Measurements from ENCODE around the gene DYRK1A. TPM values are rescaled to one million over a fixed set of nuclear protein-coding genes. Genes with fewer than 3 reads are reported as not detected.
"Not testable (repeated sequence)": the region's sequence is repeated elsewhere in the genome, so short reads cannot be mapped to it uniquely, and the experiment has no call there.

DYRK1A gene
- total RNA-seq, 1 experiment from 2014 or later, result 28.2 TPM

DNA sequence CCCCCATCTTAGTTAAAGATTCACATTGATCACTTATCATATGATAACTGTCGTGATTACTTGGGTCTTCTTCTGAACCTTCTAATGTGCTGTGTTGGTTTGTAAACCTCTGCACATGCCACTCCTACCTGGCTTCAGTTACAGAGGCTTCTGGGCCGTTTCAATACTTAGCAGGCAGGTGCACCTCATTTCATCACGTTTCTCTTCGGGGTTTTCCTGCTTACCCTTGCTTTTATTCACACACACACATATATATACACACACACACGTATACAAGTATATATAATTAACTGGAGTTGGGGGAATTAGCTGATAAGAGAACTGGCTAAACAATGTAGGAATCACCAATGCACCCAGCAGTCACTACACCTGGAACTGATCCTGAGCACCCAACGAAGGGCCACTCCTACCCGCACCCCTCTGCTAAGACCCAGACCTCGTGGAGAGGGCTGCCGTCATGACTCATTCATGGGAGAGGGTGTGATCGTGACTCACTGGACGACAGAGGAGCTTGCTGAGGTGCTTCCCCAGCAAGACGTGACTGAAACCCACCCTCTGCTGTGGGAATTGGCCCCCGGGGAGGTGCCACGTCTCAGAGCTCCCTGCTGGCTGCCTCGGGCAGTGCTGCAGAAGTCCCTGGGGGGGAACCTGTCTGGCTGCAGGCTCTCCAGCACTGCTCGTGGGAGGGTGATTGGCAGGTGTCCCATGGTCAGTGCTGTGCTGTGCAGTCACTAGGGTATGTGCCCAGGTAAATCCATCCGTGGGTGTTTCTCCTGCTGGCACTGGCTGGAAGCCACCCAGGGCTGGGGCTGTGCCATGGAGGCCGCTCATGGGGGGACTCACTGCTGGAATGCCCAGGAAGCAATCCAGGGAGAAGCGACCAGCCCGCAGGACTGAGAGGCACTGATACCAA is 166.6 kb downstream of the DYRK1A start:
- H3K9me3 ChIP-seq, result no peaks in the 10 kb centered on the region
- no peak overlapping the region for H3K4me3 ChIP-seq
- peak; percentile 62 for DNase-seq
- no peaks in the 10 kb centered on the region for H3K27me3 ChIP-seq
- H3K36me3 ChIP-seq, result no peaks in the 10 kb centered on the region

DNA sequence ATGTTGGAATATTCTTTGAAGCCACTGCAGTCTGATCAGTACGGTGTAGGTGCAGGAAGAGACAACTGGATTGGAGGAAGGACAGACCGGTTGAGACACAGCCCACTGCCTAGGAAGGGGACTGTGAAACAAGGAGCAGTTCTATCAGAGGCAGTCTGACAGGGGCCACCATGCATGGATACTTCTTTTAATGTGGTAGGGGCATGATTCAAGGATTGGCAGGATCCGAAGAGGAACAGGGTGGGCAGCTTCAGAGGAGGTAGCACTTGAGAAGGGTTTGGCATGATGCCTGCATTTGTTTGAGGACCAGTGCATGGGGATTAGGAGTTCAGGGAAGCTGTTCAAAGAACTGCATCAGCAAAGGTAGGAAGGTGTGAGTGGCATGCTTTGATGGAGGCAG is 167.9 kb downstream of the DYRK1A start:
- Histone ChIP-seq H3K27me3 (no peaks in the 10 kb centered on the region), H3K9me3 (no peaks in the 10 kb centered on the region), H3K36me3 (no peaks in the 10 kb centered on the region), H3K4me3 (no peak overlapping the region)
- DNase-seq, result no peak

DNA sequence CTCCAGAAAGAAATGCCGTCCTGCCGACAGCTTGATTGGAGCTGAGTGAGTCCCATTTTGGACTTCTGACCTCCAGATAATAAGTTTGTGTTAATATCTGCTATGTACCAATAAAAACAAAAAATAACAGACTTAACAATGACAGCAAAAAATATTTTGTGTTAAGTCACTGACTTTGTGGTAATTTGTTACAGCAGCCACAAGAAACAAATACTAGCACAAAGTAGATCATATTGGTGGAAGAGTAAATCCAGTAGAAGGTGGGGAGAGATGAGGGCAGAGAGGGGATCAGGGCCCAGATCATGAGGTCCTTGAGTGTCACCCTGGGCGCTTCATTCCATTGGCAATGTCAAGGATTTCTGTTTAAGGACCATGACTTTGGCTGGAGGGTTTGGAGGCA is 168.6 kb downstream of the DYRK1A start:
- Histone ChIP-seq H3K4me3 (no peak overlapping the region), H3K36me3 (no peaks in the 10 kb centered on the region), H3K9me3 (no peaks in the 10 kb centered on the region), H3K27me3 (peaks cover 2% of the 10 kb centered on the region; the same call in 1 of the 2 replicates)
- DNase-seq, result no peak

DNA sequence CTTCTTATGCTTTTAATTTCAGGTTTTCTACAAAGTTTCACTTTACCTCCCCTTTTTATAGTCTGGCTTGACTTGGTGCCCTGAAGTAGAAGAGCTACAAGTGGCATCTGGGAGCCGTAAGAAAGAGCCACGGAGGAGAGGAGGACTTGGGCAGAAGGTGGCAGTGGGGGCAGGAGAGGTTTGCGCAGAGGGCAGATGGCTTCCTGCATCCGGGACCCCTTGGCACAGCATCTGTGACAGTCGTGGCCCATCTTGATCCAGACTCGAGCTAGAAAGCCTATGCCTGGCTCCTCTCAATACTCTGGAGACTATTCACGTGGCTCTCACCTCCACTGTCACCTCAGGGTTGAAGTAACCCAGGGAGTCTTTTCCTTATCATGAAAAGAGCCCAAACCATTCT is 169.1 kb downstream of the DYRK1A start:
- no peak for DNase-seq
- Histone ChIP-seq H3K27me3 (peaks cover 2% of the 10 kb centered on the region; the same call in 1 of the 2 replicates), H3K9me3 (no peaks in the 10 kb centered on the region), H3K36me3 (no peaks in the 10 kb centered on the region), H3K4me3 (no peak overlapping the region)

DNA sequence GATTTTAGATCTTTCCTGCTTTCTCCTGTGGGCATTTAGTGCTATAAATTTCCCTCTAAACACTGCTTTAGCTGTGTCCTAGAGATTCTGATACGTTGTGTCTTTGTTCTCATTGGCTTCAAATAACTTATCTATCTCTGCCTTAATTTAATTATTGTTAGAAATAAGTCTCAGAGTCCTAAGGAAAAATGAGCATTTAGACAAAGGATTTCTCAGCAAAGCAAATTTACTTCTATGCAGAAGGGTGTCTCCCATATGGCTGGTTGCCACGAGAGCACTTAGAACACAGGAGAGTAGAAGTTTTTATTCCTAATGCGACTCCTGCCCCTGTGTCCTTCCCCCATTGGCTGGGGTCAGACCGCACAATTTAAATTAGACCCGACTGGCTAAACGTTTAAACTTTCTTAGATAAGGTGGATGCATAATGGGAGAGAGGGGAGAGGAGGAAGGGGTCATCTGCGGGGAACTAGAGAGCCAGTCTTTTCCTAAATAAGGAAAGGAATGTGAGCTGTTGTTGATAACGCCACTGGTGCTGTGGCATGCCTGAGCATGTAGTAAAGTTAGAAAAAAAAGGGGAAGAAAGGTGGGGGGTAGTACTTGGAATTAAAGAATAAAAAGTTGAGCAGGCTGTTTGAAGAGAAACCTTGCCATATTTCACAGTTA is 170.2 kb downstream of the DYRK1A start:
- no peak overlapping the region for H3K4me3 ChIP-seq
- H3K9me3 ChIP-seq, result no peaks in the 10 kb centered on the region; the same call in 1 of the 2 replicates
- no peaks in the 10 kb centered on the region for H3K36me3 ChIP-seq
- peaks cover 2% of the 10 kb centered on the region; the same call in 1 of the 2 replicates for H3K27me3 ChIP-seq
- no peak for DNase-seq

DNA sequence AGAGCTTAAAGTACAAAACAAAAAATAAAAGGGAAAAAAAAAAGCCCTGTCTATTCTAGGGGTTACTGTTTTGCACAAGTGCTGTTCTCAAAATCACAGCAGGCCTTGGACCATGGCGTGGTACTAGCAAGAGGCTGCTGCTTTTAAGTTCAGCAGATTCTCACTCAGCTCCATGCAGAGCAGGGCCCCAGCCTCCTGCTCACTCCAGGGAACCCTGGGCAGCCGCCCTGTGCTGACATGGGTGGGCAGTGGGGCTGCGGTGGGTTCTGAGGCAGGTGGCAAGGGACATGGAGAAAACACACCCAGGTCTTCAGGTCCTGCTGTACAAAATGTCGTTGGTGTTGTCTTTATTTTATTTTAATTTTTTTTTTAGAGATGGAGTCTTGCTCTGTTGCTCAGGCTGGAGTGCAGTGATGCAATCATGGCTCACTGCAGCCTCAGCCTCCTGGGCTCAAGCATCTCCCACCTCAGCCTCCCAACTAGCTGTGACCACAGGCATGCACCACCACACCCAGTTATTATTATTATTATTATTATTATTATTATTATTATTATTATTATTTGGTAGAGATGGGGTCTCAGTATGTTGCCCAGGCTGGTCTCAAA is 170.9 kb downstream of the DYRK1A start:
- no peak overlapping the region for H3K4me3 ChIP-seq
- H3K36me3 ChIP-seq, result no peaks in the 10 kb centered on the region
- H3K27me3 ChIP-seq, result peaks cover 2% of the 10 kb centered on the region; the same call in 1 of the 2 replicates
- peaks cover 3% of the 10 kb centered on the region; the same call in 1 of the 2 replicates for H3K9me3 ChIP-seq
- DNase-seq, result no peak

DNA sequence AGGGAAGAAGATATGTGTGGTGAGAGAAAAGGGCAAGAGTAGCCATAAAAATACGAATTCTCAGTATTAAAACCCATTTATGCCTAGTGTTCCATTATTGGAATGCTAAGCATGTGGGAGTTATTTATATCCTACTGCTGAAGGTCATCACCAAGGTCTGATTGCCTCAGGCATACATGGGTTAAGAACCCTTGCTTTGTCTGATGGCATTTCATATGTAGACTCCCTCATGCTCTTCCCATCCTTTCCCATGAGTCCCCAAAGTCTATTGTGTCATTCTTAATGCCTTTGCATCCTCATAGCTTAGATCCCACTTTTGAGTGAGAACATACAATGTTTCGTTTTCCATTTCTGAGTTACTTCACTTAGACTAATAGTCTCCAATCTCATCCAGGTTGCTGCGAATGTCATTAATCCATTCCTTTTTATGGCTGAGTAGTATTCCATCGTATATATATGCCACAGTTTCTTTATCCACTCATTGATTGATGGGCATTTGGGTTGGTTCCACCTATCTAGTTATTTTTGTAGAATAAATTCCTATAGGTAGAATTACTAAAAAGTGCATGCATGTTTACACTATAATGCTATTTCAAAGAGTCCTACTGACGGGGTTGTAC is 172.5 kb downstream of the DYRK1A start:
- peaks cover 9% of the 10 kb centered on the region; the same call in 1 of the 2 replicates for H3K9me3 ChIP-seq
- H3K27me3 ChIP-seq, result peaks cover 2% of the 10 kb centered on the region; the same call in 1 of the 2 replicates
- no peak overlapping the region for H3K4me3 ChIP-seq
- no peak for DNase-seq
- H3K36me3 ChIP-seq, result no peaks in the 10 kb centered on the region

DNA sequence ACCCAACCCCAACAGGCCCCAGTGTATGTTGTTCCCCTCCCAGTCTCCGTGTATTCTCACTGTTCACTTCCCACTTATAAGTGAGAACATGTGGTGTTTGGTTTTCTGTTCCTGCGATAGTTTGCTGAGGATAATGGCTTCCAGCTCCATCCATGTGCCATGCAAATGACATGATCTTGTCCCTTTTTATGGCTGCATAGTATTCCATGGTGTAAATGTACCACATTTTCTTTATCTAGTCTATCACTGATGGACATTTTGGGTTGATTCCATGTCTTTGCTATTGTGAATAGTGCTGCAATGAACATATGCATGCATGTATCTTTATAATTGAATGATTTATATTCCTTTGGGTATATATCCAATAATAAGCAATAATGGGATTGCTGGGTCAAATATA is 174.6 kb downstream of the DYRK1A start:
- not testable (repeated sequence) for H3K27me3 ChIP-seq, H3K4me3 ChIP-seq, H3K36me3 ChIP-seq, DNase-seq, H3K9me3 ChIP-seq

DNA sequence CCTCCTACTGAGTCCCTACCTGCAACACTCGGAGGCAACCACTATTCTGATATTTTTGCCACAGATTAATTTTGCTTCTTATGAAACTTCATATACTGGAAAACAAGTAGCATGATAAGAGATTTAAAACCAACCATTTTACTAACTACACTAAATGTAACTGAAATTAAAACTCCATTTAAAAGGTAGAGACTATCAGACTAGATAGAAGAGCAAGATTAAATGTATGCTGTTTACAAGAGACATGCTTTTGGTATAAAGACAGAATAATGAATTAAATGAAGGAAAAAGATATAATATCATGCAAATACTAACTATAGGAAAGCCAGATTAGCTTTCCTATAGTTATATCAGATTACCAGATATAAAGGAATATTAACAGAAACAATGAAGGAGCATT is 175.9 kb downstream of the DYRK1A start:
- Histone ChIP-seq H3K4me3 (no peak overlapping the region), H3K27me3 (peaks cover 2% of the 10 kb centered on the region; the same call in 1 of the 2 replicates), H3K36me3 (no peaks in the 10 kb centered on the region), H3K9me3 (peaks cover 9% of the 10 kb centered on the region; the same call in 1 of the 2 replicates)
- DNase-seq, result no peak

DNA sequence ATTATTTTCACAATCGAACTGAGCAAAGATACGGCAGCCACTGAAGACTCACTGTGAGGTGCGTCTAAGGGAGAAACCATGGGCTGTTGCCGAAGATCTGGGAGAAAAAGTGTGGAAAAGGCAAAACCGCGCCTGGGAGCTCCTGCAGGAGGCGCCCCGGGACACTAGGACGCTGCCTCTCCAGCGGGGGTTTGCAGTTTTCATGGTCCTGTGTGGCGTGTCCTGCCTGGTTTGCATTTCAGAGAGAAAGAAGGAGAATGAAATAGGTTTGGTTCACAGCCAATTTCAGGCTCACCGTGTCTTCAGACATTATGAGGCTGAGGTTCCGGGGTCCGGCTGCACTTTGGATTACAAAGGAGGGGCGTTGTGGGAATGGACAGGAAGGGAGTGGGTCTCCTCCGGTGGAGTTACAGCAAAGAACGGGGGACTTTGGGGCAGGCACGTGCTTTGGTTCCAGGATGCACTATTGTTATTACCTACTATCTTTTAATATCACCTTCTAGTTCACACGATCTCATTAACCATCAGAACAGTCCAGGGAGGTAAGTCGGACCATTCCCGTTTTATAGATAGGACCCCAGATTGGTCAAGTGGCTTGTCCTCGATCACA is 179.8 kb downstream of the DYRK1A start:
- H3K9me3 ChIP-seq, result peaks cover 9% of the 10 kb centered on the region; the same call in 1 of the 2 replicates
- H3K27me3 ChIP-seq, result no peaks in the 10 kb centered on the region
- no peaks in the 10 kb centered on the region for H3K36me3 ChIP-seq
- DNase-seq, result no peak
- no peak overlapping the region for H3K4me3 ChIP-seq

DNA sequence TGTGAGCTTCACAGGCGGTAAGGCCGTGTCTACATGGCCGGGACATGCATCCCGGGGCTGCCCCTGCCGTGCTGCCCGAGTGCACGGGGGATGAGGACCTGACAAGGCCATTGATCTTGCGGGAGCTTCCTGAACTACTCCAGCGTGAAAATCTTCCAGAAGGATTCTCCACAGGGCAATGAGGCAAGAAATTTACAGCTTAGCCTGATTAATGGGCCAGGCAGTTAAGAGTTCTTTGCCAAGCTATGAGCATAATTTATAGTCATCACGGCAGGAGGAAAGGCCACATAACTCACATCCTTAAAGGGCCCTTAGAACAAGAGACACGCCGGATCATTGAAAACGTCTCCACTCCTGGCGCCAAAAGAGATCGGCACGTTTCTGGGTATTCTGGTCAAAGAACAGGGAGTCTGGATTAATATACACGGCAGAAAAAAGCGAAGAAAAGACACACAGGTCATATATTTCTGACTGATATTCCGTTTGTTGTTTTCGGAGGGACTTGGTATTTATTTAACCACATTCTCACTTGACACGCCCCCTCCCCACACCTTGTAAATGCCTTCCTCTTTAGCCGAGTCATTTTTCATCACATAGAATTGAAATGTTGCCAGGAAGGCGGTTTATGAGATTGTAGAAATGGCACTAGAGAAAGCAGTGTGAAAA is 180.5 kb downstream of the DYRK1A start:
- no peaks in the 10 kb centered on the region for H3K36me3 ChIP-seq
- no peak overlapping the region for H3K4me3 ChIP-seq
- peaks cover 7% of the 10 kb centered on the region; the same call in 1 of the 2 replicates for H3K9me3 ChIP-seq
- no peak for DNase-seq
- H3K27me3 ChIP-seq, result no peaks in the 10 kb centered on the region

DNA sequence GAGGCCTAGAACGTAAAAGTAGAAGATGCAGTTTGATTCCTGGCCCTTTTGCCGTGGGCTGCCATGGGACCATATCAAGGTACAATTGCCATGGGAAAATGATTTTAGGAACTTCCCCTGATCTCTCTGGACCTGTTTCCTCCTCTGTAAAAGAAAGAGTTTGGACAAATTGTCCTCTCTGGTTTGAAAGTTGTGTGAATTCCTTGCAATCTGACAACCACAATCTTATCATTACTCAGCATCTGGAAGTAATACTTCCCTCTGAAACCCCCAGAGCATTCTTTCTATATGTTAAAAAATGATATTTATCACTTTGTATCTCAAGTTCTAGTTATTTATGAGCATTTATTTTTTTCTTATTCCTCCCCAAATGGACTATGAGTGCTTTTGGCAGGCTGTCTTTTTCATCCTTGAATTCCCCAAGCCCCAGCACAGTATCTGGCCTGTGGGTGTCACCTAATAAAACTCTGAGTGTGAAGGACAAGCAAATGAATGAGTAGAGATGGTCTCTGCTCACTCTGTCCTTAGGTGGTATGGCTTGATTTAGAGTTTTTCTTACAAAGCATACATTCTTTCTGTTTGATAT is 181.1 kb downstream of the DYRK1A start:
- Histone ChIP-seq H3K9me3 (peaks cover 6% of the 10 kb centered on the region; the same call in 1 of the 2 replicates), H3K36me3 (no peaks in the 10 kb centered on the region), H3K27me3 (no peaks in the 10 kb centered on the region), H3K4me3 (no peak overlapping the region)
- DNase-seq, result no peak

DNA sequence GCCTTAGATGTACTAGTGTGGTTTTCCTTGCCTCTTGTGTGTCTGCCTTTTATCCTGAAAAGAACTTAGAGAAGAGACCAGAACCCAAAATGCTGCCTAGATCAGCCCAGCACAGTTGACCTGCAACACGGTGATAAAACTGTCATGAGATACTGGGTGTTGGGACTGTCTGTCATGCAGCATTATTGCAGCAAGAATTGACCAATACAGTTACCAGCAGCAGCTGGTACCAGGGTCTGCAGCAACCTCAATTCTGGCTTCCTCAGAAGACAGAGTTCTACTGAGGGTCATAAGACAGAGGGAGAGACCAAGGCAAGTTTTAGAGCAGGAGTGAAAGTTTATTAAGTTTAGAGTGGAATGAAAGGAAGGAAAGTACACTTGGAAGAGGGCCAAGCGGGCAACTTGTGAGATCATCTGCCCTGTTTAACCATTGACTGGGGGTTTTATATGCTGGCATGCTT is 182.0 kb downstream of the DYRK1A start:
- Histone ChIP-seq H3K27me3 (no peaks in the 10 kb centered on the region), H3K36me3 (no peaks in the 10 kb centered on the region), H3K9me3 (no peaks in the 10 kb centered on the region; the same call in 1 of the 2 replicates), H3K4me3 (no peak overlapping the region)
- no peak for DNase-seq

DNA sequence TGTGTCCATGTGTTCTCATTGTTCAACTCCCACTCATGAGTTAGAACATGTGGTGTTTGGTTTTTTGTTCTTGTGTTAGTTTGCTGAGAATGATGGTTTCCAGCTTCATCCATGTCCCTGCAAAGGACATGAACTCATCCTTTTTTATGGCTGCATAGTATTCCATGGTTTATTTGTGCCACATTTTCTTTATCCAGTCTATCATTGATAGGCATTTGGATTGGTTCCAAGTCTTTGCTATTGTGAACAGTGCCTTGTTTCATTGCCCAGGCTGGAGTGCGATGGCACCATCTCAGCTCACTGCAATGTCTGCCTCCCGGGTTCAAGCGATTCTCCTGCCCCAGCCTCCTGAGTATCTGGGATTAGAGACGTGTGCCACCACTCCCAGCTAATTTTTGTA is 183.2 kb downstream of the DYRK1A start:
- not testable (repeated sequence) for H3K4me3 ChIP-seq, DNase-seq, H3K27me3 ChIP-seq, H3K36me3 ChIP-seq, H3K9me3 ChIP-seq

DNA sequence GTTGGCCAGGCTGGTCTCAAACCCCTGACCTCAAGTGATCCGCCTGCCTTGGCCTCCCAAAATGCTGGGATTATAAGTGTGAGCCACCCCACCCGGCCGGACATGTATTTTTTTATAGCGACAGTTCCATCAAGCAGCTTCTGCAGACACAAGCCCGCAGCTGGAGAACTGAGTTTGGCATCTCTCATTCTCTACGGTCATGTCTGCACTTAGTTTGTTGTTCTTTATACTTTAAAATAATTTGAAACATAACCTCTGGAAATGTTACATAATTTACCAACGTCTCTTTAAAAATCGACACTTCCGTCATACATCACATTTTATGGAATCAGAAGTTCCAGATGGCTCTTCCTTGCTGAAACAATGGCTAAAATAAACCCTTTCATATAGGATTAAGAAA is 183.6 kb downstream of the DYRK1A start:
- no peak overlapping the region for H3K4me3 ChIP-seq
- H3K9me3 ChIP-seq, result no peaks in the 10 kb centered on the region
- no peaks in the 10 kb centered on the region for H3K27me3 ChIP-seq
- no peak for DNase-seq
- H3K36me3 ChIP-seq, result no peaks in the 10 kb centered on the region

Data from MG63 (cell line).